LHCN-M2 (cell line): Measurements from ENCODE around the gene ZBTB46. TPM values are rescaled to one million over a fixed set of nuclear protein-coding genes. Genes with fewer than 3 reads are reported as not detected.
A peak's percentile ranks its signal among the peaks of the same experiment; 100 is the strongest.
"Not testable (repeated sequence)": the region's sequence is repeated elsewhere in the genome, so short reads cannot be mapped to it uniquely, and the experiment has no call there.

Experiments used
- DNase-seq: peaks from one replicate; pipeline ENCODE4 v3.0.0-alpha.2; 2012; ENCODE audit warnings: low read depth
- total RNA-seq: library from RNA; depleted of rRNA; stranded (reverse); fragments of >200 nt; gene quantifications from 2 replicates; pipeline ENCODE4 v1.2.3, GENCODE V29; 2014

Gene ZBTB46
- total RNA-seq, 1 experiment from 2014 or later, result 9.1 TPM

GRCh38 chr20:63735859-63736718 is 95.0 kb downstream of the ZBTB46 start, which contains the start of gene LIME1:
TSS of gene LIME1 (plus strand) at chr20:63736664. CDS start at chr20:63737550, 886 bp downstream.
- no peak for DNase-seq

GRCh38 chr20:63734946-63735858 is 95.9 kb downstream of the ZBTB46 start:
- no peak for DNase-seq

- no peak for DNase-seq
Observed at GRCh38 chr20:63734111-63734945, 96.7 kb downstream of the ZBTB46 start.

- DNase-seq, result no peak
Observed at GRCh38 chr20:63733579-63734081, 97.4 kb downstream of the ZBTB46 start.

GRCh38 chr20:63733117-63733516 is 97.9 kb downstream of the ZBTB46 start:
- DNase-seq, result no peak

GRCh38 chr20:63732118-63733095 is 98.7 kb downstream of the ZBTB46 start:
- DNase-seq, result no peak

- no peak for DNase-seq
Observed at GRCh38 chr20:63731410-63731809, 99.7 kb downstream of the ZBTB46 start.

- not testable (repeated sequence) for DNase-seq
Observed at GRCh38 chr20:63730189-63730733, 100.8 kb downstream of the ZBTB46 start.

- DNase-seq, result not testable (repeated sequence)
Observed at GRCh38 chr20:63722967-63723622, 108.0 kb downstream of the ZBTB46 start.

GRCh38 chr20:63718996-63719395 is 112.1 kb downstream of the ZBTB46 start:
- DNase-seq, result no peak

- DNase-seq, result no peak
Observed at GRCh38 chr20:63714858-63715257, 116.2 kb downstream of the ZBTB46 start.

- no peak for DNase-seq
Observed at GRCh38 chr20:63712191-63712590, 118.9 kb downstream of the ZBTB46 start.

- DNase-seq, result no peak
Observed at GRCh38 chr20:63711085-63711645, 119.9 kb downstream of the ZBTB46 start.

- DNase-seq, result no peak
Observed at GRCh38 chr20:63709149-63709527, 121.9 kb downstream of the ZBTB46 start.

- no peak for DNase-seq
Observed at GRCh38 chr20:63708301-63709148, 122.5 kb downstream of the ZBTB46 start.

GRCh38 chr20:63707558-63708300 is 123.3 kb downstream of the ZBTB46 start, which contains the start of the genes ARFRP1 and ZGPAT:
TSS of gene ARFRP1 (minus strand) at chr20:63707976. CDS start at chr20:63707091, 885 bp downstream.
TSS of gene ZGPAT (plus strand) at chr20:63708039. CDS start at chr20:63708581, 542 bp downstream.
- peak; percentile 82 for DNase-seq
